ENCODE measurements around the gene LRP8.

- TF ChIP-seq CTCF (IDR thresholded peaks at IDR 0.05): no peak
- TF ChIP-seq EZH2 (IDR thresholded peaks at IDR 0.05; ENCODE audit: borderline replicate concordance, insufficient read depth, low read depth, low read length, poor library complexity, severe bottlenecking): no peak
These were observed 62.3 kb downstream of the LRP8 start for GRCh38 chr1:53265581-53265980.

All from B cell (primary cell).